Tibial nerve (tissue), 4 donors: Measurements from ENCODE around the gene AUH.

Experiments used
- EP300 ChIP-seq, 2 donors: sonication (generic); formaldehyde crosslinking; IDR thresholded peaks; one replicate each; pipeline ENCODE4 v1.6.1; 2017; ENCODE audit warnings: antibody characterized with exemption in 2 of 2, mild to moderate bottlenecking in 1 of 2
- POLR2A ChIP-seq, 2 donors: fragments of 450-650 bp; IDR thresholded peaks; one replicate each; pipeline ENCODE4 v1.6.1; 2017; ENCODE audit warnings: antibody characterized with exemption in 2 of 2, mild to moderate bottlenecking in 2 of 2, moderate library complexity in 2 of 2
- TF ChIP-seq, protein P1 (sequence below), 5 experiments: fragments of 200-600 bp in 3 of 5; fragments of 450-650 bp in 2 of 5; sonication (generic) in 3 of 5; IDR thresholded peaks; one replicate each; pipeline ENCODE4 v1.5.1; 2016 to 2019; ENCODE audit warnings: antibody characterized with exemption in 5 of 5, mild to moderate bottlenecking in 3 of 5, moderate library complexity in 2 of 5

DNA sequence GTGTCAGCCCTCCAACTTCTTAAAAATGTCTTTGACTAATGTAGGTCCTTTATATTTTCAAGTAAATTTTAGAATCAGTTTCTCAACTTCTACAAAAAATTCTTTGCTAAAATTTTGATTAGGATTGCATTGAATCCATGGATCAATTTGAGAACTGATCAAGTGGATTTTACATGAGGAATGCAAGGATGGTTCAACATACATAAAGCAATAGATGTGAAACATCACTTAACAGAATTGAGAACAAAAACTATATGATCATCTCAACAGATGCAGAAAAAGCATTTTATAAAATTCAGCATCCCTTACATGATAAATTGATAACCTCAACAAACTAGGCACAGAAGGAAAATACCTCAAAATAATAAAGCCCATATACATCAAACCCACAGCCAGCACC, 190.8 kb downstream of the AUH start:
- TF ChIP-seq, protein P1, sequence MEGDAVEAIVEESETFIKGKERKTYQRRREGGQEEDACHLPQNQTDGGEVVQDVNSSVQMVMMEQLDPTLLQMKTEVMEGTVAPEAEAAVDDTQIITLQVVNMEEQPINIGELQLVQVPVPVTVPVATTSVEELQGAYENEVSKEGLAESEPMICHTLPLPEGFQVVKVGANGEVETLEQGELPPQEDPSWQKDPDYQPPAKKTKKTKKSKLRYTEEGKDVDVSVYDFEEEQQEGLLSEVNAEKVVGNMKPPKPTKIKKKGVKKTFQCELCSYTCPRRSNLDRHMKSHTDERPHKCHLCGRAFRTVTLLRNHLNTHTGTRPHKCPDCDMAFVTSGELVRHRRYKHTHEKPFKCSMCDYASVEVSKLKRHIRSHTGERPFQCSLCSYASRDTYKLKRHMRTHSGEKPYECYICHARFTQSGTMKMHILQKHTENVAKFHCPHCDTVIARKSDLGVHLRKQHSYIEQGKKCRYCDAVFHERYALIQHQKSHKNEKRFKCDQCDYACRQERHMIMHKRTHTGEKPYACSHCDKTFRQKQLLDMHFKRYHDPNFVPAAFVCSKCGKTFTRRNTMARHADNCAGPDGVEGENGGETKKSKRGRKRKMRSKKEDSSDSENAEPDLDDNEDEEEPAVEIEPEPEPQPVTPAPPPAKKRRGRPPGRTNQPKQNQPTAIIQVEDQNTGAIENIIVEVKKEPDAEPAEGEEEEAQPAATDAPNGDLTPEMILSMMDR (IDR thresholded peaks at IDR 0.05), result no peak
- TF ChIP-seq POLR2A (IDR thresholded peaks at IDR 0.05), result no peak
- no peak for TF ChIP-seq EP300 (IDR thresholded peaks at IDR 0.05)
